HepG2 (cell line): ENCODE results near the gene COL27A1. TPM values are rescaled to one million over a fixed set of nuclear protein-coding genes. Genes with fewer than 3 reads are reported as not detected.

Experiments used
- ARNT2 ChIP-seq: sonication (generic); formaldehyde crosslinking; IDR thresholded peaks from 2 replicates; pipeline ENCODE4 v1.8.0; 2022; ENCODE audit warnings: mild to moderate bottlenecking, low read depth, missing genetic modification reagents, moderate library complexity
- ATM ChIP-seq: fragments of 450-650 bp; IDR thresholded peaks from 2 replicates; pipeline ENCODE4 v1.7.1; 2017; ENCODE audit warnings: mild to moderate bottlenecking, borderline replicate concordance
- CSRNP1 ChIP-seq: sonication (generic); formaldehyde crosslinking; IDR thresholded peaks from 2 replicates; pipeline ENCODE4 v1.8.1; 2023; ENCODE audit warnings: mild to moderate bottlenecking, missing genetic modification reagents
- DNMT3B ChIP-seq: conservative IDR thresholded peaks from 2 replicates; pipeline ENCODE4 v1.6.1; 2016; ENCODE audit warnings: missing biosample characterization, control low read depth
- GABPB1 ChIP-seq: IDR thresholded peaks from 2 replicates; pipeline ENCODE4 v1.6.1; 2016; ENCODE audit warnings: mild to moderate bottlenecking, missing genetic modification reagents, moderate library complexity, missing compliant biosample characterization
- GZF1 ChIP-seq: sonication (generic); formaldehyde crosslinking; IDR thresholded peaks from 2 replicates; pipeline ENCODE4 v1.5.1; 2020; ENCODE audit warnings: mild to moderate bottlenecking, missing genetic modification reagents
- HINFP ChIP-seq: sonication (generic); formaldehyde crosslinking; IDR thresholded peaks from 2 replicates; pipeline ENCODE4 v1.4.0; 2020; ENCODE audit warnings: low read depth, mild to moderate bottlenecking, missing genetic modification reagents
- MLXIP ChIP-seq: sonication (generic); formaldehyde crosslinking; IDR thresholded peaks from 2 replicates; pipeline ENCODE4 v1.9.0; 2021; ENCODE audit warnings: missing genetic modification reagents, borderline replicate concordance
- RCOR2 ChIP-seq: IDR thresholded peaks from 2 replicates; pipeline ENCODE4 v1.6.1; 2016; ENCODE audit warnings: missing biosample characterization, missing genetic modification reagents
- SP140L ChIP-seq: sonication (generic); formaldehyde crosslinking; IDR thresholded peaks from 2 replicates; pipeline ENCODE4 v1.4.0; 2020; ENCODE audit warnings: missing genetic modification reagents, borderline replicate concordance
- ZBTB2 ChIP-seq: sonication (generic); formaldehyde crosslinking; IDR thresholded peaks from 2 replicates; pipeline ENCODE4 v1.8.0; 2022; ENCODE audit warnings: low read depth, missing genetic modification reagents
- ZIK1 ChIP-seq: sonication (generic); formaldehyde crosslinking; IDR thresholded peaks from 2 replicates; pipeline ENCODE4 v1.5.0; 2020; ENCODE audit warnings: mild to moderate bottlenecking, low read depth, missing genetic modification reagents, borderline replicate concordance
- ZNF17 ChIP-seq: sonication (generic); formaldehyde crosslinking; IDR thresholded peaks from 2 replicates; pipeline ENCODE4 v1.5.0; 2020; ENCODE audit warnings: mild to moderate bottlenecking, missing genetic modification reagents
- ZNF253 ChIP-seq: sonication (generic); formaldehyde crosslinking; IDR thresholded peaks from 2 replicates; pipeline ENCODE4 v1.8.0; 2022; ENCODE audit warnings: mild to moderate bottlenecking, missing genetic modification reagents, borderline replicate concordance
- ZNF34 ChIP-seq: sonication (generic); formaldehyde crosslinking; IDR thresholded peaks from 2 replicates; pipeline ENCODE4 v1.4.0; 2020; ENCODE audit warnings: mild to moderate bottlenecking, missing genetic modification reagents, borderline replicate concordance
- ZNF432 ChIP-seq: sonication (generic); formaldehyde crosslinking; IDR thresholded peaks from 2 replicates; pipeline ENCODE4 v1.5.0; 2020; ENCODE audit warnings: missing genetic modification reagents, mild to moderate bottlenecking, borderline replicate concordance
- ZNF510 ChIP-seq: sonication (generic); formaldehyde crosslinking; IDR thresholded peaks from 2 replicates; pipeline ENCODE4 v1.4.0; 2020; ENCODE audit warnings: low read depth, mild to moderate bottlenecking, missing genetic modification reagents
- ZNF652 ChIP-seq: IDR thresholded peaks from 2 replicates; pipeline ENCODE4 v1.6.1; 2016; ENCODE audit warnings: low read depth, borderline replicate concordance
- ZSCAN30 ChIP-seq: sonication (generic); formaldehyde crosslinking; IDR thresholded peaks from 2 replicates; pipeline ENCODE4 v1.5.0; 2020; ENCODE audit warnings: mild to moderate bottlenecking, missing genetic modification reagents
- polyA plus RNA-seq, 8 experiments: library from polyadenylated mRNA; depleted of rRNA in 3 of 8; stranded (reverse) in 7 of 8; unstranded in 1 of 8; fragments of >200 nt; fragmentation: Illumina TruSeq in 4 of 8; extraction: Trizol in 4 of 8; gene quantifications; 2 replicates each; pipeline versions ENCODE4 v1.2.1 to v1.2.3, GENCODE V29; 2011 to 2016; ENCODE audit warnings: low read depth in 4 of 8, missing spikeins in 1 of 8, mixed read lengths in 1 of 8; ENCODE audit not compliant: insufficient read depth in 1 of 8
- total RNA-seq, 5 experiments: library from RNA; depleted of rRNA; stranded (reverse); fragments of >200 nt; fragmentation: Illumina TruSeq; extraction: Trizol; gene quantifications; 2 replicates each; pipeline ENCODE4 v1.2.3, GENCODE V29; 2016; ENCODE audit warnings: low read depth in 1 of 5

The COL27A1 gene
- total and polyA plus RNA-seq, 2 of the 13 experiments (the other 11 are each of a cell fraction or from before 2014, with no cell fraction given): 71.3 to 89.1 TPM

GRCh38 chr9:114174876-114175771 lies 19.8 kb downstream of the COL27A1 start (continued):
- TF ChIP-seq HINFP (no peak), GZF1 (no peak), DNMT3B (CRISPR knock-in tag) (no peak), ZNF432 (no peak), ZNF510 (no peak), ZBTB2 (CRISPR knock-in tag) (no peak), GABPB1 (CRISPR knock-in tag) (no peak; the same call in 1 of the 2 replicates), ATM (no peak), MLXIP (CRISPR knock-in tag) (peak; percentile 61; the same call in 1 of the 2 replicates), CSRNP1 (0 out of 2 replicates have a peak, but pooled peaks have one; percentile 33), ZNF17 (CRISPR knock-in tag) (no peak), ZNF253 (CRISPR knock-in tag) (no peak; the same call in 1 of the 2 replicates), ZNF34 (no peak), RCOR2 (CRISPR knock-in tag) (0 out of 2 replicates have a peak, but pooled peaks have one; percentile 12), ZNF652 (CRISPR knock-in tag) (peak; percentile 54), ZIK1 (CRISPR knock-in tag) (no peak), SP140L (no peak), ARNT2 (CRISPR knock-in tag) (no peak), ZSCAN30 (0 out of 2 replicates have a peak, but pooled peaks have one; percentile 53)
